B cell (primary cell): ENCODE measurements around the gene KNG1.
"Not testable (repeated sequence)": the region's sequence is repeated elsewhere in the genome, so short reads cannot be mapped to it uniquely, and the experiment has no call there.

Experiments
- EZH2 ChIP-seq: IDR thresholded peaks from 2 replicates; pipeline ENCODE4 v1.6.1; 2012; ENCODE audit warnings: borderline replicate concordance, low read depth, mild to moderate bottlenecking, moderate library complexity, low read length; ENCODE audit not compliant: insufficient read depth, poor library complexity, severe bottlenecking
- TF ChIP-seq, protein P1 (sequence below): fragments of 200-600 bp; IDR thresholded peaks from one replicate; pipeline ENCODE4 v1.8.0; 2022; ENCODE audit warnings: antibody characterized with exemption, mild to moderate bottlenecking

DNA sequence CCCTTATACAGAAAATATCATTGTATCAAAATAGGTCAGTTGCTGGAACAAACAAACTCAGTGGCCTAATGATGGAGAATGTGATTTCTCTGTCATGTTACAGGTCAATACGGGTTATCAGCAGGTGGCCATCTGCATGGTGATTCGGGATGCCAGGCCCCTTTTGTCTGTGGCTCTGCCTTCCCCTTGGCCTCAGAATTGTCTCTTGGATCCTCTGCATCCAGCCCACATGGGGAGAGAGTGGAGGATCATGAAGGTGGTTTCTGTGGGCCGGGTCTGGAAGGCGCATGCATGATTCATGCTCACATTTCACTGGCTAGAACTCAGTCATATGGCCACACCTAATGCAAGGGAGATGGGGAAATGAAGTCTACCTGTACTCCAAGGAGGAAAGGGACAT, 6.5 kb upstream of the KNG1 start:
- not testable (repeated sequence) for TF ChIP-seq EZH2
- TF ChIP-seq, protein P1, sequence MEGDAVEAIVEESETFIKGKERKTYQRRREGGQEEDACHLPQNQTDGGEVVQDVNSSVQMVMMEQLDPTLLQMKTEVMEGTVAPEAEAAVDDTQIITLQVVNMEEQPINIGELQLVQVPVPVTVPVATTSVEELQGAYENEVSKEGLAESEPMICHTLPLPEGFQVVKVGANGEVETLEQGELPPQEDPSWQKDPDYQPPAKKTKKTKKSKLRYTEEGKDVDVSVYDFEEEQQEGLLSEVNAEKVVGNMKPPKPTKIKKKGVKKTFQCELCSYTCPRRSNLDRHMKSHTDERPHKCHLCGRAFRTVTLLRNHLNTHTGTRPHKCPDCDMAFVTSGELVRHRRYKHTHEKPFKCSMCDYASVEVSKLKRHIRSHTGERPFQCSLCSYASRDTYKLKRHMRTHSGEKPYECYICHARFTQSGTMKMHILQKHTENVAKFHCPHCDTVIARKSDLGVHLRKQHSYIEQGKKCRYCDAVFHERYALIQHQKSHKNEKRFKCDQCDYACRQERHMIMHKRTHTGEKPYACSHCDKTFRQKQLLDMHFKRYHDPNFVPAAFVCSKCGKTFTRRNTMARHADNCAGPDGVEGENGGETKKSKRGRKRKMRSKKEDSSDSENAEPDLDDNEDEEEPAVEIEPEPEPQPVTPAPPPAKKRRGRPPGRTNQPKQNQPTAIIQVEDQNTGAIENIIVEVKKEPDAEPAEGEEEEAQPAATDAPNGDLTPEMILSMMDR, result not testable (repeated sequence)
